Measurements from ENCODE around the gene HAGH. TPM values are rescaled to one million over a fixed set of nuclear protein-coding genes. Genes with fewer than 3 reads are reported as not detected.
"Not testable (repeated sequence)": the region's sequence is repeated elsewhere in the genome, so short reads cannot be mapped to it uniquely, and the experiment has no call there.

Gene HAGH
- 69.1 TPM for total RNA-seq
- long read RNA-seq, transcript HAGH-201 (10 exons, 1,257 nt), result minor isoform, 21 of 108 reads
- long read RNA-seq, transcript HAGH-202 (9 exons, 2,984 nt), result major isoform, 33 of 108 reads
- long read RNA-seq, partial matches to known transcripts, result 37 of 108 reads
- long read RNA-seq, other reads (novel, unspliced or antisense), result 17 of 108 reads

DNA sequence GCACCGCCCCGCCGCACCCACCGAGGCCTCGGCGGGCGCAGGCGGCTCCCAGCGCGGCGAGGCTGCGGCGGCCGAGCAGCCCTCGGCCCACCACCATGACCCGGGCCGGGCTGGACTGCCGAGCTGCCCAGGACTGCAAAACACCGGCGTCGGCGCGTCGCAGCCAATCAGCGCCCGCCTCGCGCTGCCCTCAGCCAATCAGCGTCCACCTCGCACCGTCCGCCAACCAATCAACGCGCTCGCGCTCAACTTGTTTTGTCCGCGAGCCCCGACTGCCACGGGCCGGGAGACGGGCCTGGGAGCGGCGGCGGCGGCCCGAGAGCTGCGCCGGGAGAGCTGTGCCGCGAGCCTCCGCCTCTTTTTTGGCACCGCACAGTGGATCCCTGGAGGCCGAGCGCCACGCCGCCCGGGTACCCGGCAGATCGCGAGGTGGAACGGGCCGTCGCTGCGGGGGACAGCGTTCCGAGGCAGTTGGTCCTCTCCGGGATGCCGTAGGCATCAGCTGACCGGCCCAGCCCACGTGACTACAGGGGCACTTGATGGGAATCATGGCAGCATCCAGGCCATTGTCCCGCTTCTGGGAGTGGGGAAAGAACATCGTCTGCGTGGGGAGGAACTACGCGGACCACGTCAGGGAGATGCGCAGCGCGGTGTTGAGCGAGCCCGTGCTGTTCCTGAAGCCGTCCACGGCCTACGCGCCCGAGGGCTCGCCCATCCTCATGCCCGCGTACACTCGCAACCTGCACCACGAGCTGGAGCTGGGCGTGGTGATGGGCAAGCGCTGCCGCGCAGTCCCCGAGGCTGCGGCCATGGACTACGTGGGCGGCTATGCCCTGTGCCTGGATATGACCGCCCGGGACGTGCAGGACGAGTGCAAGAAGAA is at the start of gene HAGH, which contains the start of gene FAHD1:
TSS of gene HAGH (minus strand) at position 135 of the 883 bp plus-strand sequence. CDS start at position 97, 38 bp downstream.
TSS of gene FAHD1 (plus strand) at position 516 of the 883 bp plus-strand sequence. CDS start at position 549, 33 bp downstream.
- H3K27me3 ChIP-seq (ENCODE audit: low read depth), result no peaks in the 10 kb centered on the region
- peak within 1 kb of the TSS; percentile 89 for H3K27ac ChIP-seq
- peak; percentile 94 for DNase-seq
- H3K4me1 ChIP-seq, result peaks cover 50% of the 10 kb centered on the region
- H3K4me3 ChIP-seq, result peak within 1 kb of the TSS; percentile 98
- TF ChIP-seq, protein P1, sequence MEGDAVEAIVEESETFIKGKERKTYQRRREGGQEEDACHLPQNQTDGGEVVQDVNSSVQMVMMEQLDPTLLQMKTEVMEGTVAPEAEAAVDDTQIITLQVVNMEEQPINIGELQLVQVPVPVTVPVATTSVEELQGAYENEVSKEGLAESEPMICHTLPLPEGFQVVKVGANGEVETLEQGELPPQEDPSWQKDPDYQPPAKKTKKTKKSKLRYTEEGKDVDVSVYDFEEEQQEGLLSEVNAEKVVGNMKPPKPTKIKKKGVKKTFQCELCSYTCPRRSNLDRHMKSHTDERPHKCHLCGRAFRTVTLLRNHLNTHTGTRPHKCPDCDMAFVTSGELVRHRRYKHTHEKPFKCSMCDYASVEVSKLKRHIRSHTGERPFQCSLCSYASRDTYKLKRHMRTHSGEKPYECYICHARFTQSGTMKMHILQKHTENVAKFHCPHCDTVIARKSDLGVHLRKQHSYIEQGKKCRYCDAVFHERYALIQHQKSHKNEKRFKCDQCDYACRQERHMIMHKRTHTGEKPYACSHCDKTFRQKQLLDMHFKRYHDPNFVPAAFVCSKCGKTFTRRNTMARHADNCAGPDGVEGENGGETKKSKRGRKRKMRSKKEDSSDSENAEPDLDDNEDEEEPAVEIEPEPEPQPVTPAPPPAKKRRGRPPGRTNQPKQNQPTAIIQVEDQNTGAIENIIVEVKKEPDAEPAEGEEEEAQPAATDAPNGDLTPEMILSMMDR (IDR thresholded peaks at IDR 0.05), result no peak
- peaks cover 27% of the 10 kb centered on the region for H3K36me3 ChIP-seq
- no peaks in the 10 kb centered on the region for H3K9me3 ChIP-seq
- ATAC-seq, result peak; percentile 96 to 97
- intact Hi-C loops (cut with DNase I), result no loop called here

GRCh38 chr16:1876066-1876465 is 49.4 kb upstream of the HAGH start:
- H3K27me3 ChIP-seq (ENCODE audit: low read depth), result peaks cover 42% of the 10 kb centered on the region

DNA sequence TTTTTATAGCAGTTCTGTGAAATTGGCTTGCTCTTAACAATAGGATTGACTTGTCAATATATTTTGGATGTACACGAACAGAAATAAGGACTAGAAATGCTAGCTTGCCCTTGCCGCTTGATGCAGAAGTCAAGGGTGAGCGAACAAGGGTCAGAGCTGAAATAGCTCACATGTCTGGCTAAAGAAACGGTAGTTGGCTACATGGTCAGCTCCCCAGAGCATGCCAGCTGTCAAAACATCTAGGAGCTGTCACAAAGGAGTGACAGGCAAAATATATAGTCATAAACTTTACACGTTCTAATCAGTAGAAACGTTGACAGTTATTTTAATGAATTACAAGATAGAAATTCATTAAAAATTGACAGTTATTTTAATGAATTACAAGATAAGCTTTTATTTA is 48.2 kb upstream of the HAGH start:
- no peak for ATAC-seq

More at GRCh38 chr16:1876066-1876465, 49.4 kb upstream of the HAGH start:
- H3K4me1 ChIP-seq; DNase-seq; H3K36me3 ChIP-seq; H3K9me3 ChIP-seq; H3K27ac ChIP-seq; intact Hi-C loops (cut with DNase I); ATAC-seq; H3K4me3 ChIP-seq: not testable (repeated sequence)

GRCh38 chr16:1871974-1872635 is 45.5 kb upstream of the HAGH start, which contains the start of gene MEIOB:
Gene MEIOB (minus strand): TSS chr16:1872164. CDS start chr16:1868175, 3,989 bp downstream.
- Histone ChIP-seq H3K27ac (no peak within 1 kb of the TSS), H3K9me3 (no peaks in the 10 kb centered on the region), H3K4me3 (peak within 1 kb of the TSS; percentile 23), H3K36me3 (no peaks in the 10 kb centered on the region), H3K27me3 (ENCODE audit: low read depth) (peaks cover 34% of the 10 kb centered on the region), H3K4me1 (no peaks in the 10 kb centered on the region)
- ATAC-seq (peak; percentile 71 to 82), DNase-seq (peak; percentile 56)
- TF ChIP-seq, protein P1 (IDR thresholded peaks at IDR 0.05), result no peak
- intact Hi-C loops (cut with DNase I), result no loop called here

More for the DNA sequence above, 48.2 kb upstream of the HAGH start:
- intact Hi-C loops (cut with DNase I), result no loop called here
- Histone ChIP-seq H3K4me1 (no peaks in the 10 kb centered on the region), H3K27me3 (ENCODE audit: low read depth) (peaks cover 42% of the 10 kb centered on the region), H3K9me3 (no peaks in the 10 kb centered on the region), H3K36me3 (no peaks in the 10 kb centered on the region), H3K4me3 (no peak overlapping the region), H3K27ac (no peak overlapping the region)
- TF ChIP-seq, protein P1 (IDR thresholded peaks at IDR 0.05), result no peak
- no peak for DNase-seq

- Histone ChIP-seq H3K36me3 (no peaks in the 10 kb centered on the region), H3K4me3 (no peak overlapping the region), H3K4me1 (no peaks in the 10 kb centered on the region), H3K27ac (no peak overlapping the region), H3K27me3 (ENCODE audit: low read depth) (peaks cover 22% of the 10 kb centered on the region), H3K9me3 (no peaks in the 10 kb centered on the region)
- DNase-seq, result no peak
- TF ChIP-seq, protein P1 (IDR thresholded peaks at IDR 0.05), result no peak
- intact Hi-C loops (cut with DNase I), result no loop called here
- ATAC-seq, result peak; percentile 74 to 79
Observed at GRCh38 chr16:1870365-1871082, 43.9 kb upstream of the HAGH start.
